Activated CD8-positive, alpha-beta memory T cell treated with anti-CD3 and anti-CD28 coated beads, Interleukin-2, amount 50 U/mL, for 48 hours (primary cell): ENCODE results near the gene THSD4.

ENCODE experiments used
- DNase-seq: peaks from one replicate; pipeline ENCODE4 v3.0.0-alpha.2; 2020

The THSD4 gene

GRCh38 chr15:71472566-71472965 lies 357.3 kb downstream of the THSD4 start:
- no peak for DNase-seq

GRCh38 chr15:71473751-71474150 lies 358.5 kb downstream of the THSD4 start:
- no peak for DNase-seq

GRCh38 chr15:71476823-71477222 lies 361.6 kb downstream of the THSD4 start:
- DNase-seq = no peak

GRCh38 chr15:71480556-71480955 lies 365.3 kb downstream of the THSD4 start:
- no peak for DNase-seq

GRCh38 chr15:71484080-71484479 lies 368.8 kb downstream of the THSD4 start:
- DNase-seq = no peak

GRCh38 chr15:71485094-71485693 lies 369.9 kb downstream of the THSD4 start:
- DNase-seq = no peak

GRCh38 chr15:71489570-71489969 lies 374.3 kb downstream of the THSD4 start:
- no peak for DNase-seq

- DNase-seq = no peak
Observed at GRCh38 chr15:71493526-71493925, 378.3 kb downstream of the THSD4 start.

- no peak for DNase-seq
Observed at GRCh38 chr15:71494563-71495397, 379.5 kb downstream of the THSD4 start.

GRCh38 chr15:71495398-71495780 lies 380.1 kb downstream of the THSD4 start:
- no peak for DNase-seq

GRCh38 chr15:71496336-71496955 lies 381.2 kb downstream of the THSD4 start:
- DNase-seq = no peak

GRCh38 chr15:71501344-71502076 lies 386.2 kb downstream of the THSD4 start:
- DNase-seq = no peak

- no peak for DNase-seq
Observed at GRCh38 chr15:71502077-71502432, 386.8 kb downstream of the THSD4 start.

- DNase-seq = no peak
Observed at GRCh38 chr15:71505962-71506361, 390.7 kb downstream of the THSD4 start.

GRCh38 chr15:71506946-71507345 lies 391.7 kb downstream of the THSD4 start:
- no peak for DNase-seq

- DNase-seq = no peak
Observed at GRCh38 chr15:71508081-71508682, 392.9 kb downstream of the THSD4 start.

- DNase-seq = no peak
Observed at GRCh38 chr15:71509139-71509538, 393.9 kb downstream of the THSD4 start.

GRCh38 chr15:71510763-71511162 lies 395.5 kb downstream of the THSD4 start:
- no peak for DNase-seq

- DNase-seq = no peak
Observed at GRCh38 chr15:71511796-71512681, 396.8 kb downstream of the THSD4 start.

GRCh38 chr15:71512682-71513006 lies 397.4 kb downstream of the THSD4 start:
- DNase-seq = no peak

- DNase-seq = no peak
Observed at GRCh38 chr15:71515375-71516186, 400.3 kb downstream of the THSD4 start.
